Measurements from ENCODE around the gene RND2. TPM values are rescaled to one million over a fixed set of nuclear protein-coding genes. Genes with fewer than 3 reads are reported as not detected.
A peak's percentile ranks its signal among the peaks of the same experiment; 100 is the strongest.

RND2 gene
- total and polyA plus RNA-seq, 2 of the 13 experiments (the other 11 are each of a cell fraction or from before 2014, with no cell fraction given) = 0.05 to 0.11 TPM

GRCh38 chr17:42979511-42980273, 45.3 kb upstream of the RND2 start, which contains the start of gene PTGES3L (continued):
- no peak for TF ChIP-seq CHCHD3 (CRISPR knock-in tag; IDR thresholded peaks at IDR 0.05)
- no peak for TF ChIP-seq MLLT10 (CRISPR knock-in tag; IDR thresholded peaks at IDR 0.05)
- TF ChIP-seq TRAFD1 (CRISPR knock-in tag; IDR thresholded peaks at IDR 0.05; ENCODE audit: borderline replicate concordance) = no peak; the same call in 1 of the 2 replicates
- no peak for TF ChIP-seq SAP130 (CRISPR knock-in tag; IDR thresholded peaks at IDR 0.05; ENCODE audit: low read depth)
- no peak for TF ChIP-seq KDM1A (CRISPR knock-in tag; IDR thresholded peaks at IDR 0.05)
- TF ChIP-seq KDM6A (CRISPR knock-in tag; IDR thresholded peaks at IDR 0.05; ENCODE audit: low read depth) = no peak
- TF ChIP-seq ZFAT (CRISPR knock-in tag; conservative IDR thresholded peaks at IDR 0.05) = no peak
- no peak for TF ChIP-seq ZNF510 (CRISPR knock-in tag; IDR thresholded peaks at IDR 0.05; ENCODE audit: low read depth)
- no peak for TF ChIP-seq SP5 (CRISPR knock-in tag; IDR thresholded peaks at IDR 0.05; ENCODE audit: borderline replicate concordance, low read depth)
- TF ChIP-seq ZNF563 (CRISPR knock-in tag; IDR thresholded peaks at IDR 0.05) = no peak
- no peak for TF ChIP-seq ZFYVE20 (CRISPR knock-in tag; IDR thresholded peaks at IDR 0.05; ENCODE audit: borderline replicate concordance, low read depth)
- TF ChIP-seq ZBTB38 (CRISPR knock-in tag; IDR thresholded peaks at IDR 0.05) = peak; percentile 94
- TF ChIP-seq DNMT1 (CRISPR knock-in tag; IDR thresholded peaks at IDR 0.05) = no peak; the same call in none of the 2 replicates
- no peak for TF ChIP-seq ZNF598 (CRISPR knock-in tag; IDR thresholded peaks at IDR 0.05; ENCODE audit: borderline replicate concordance)
- TF ChIP-seq, protein P1, sequence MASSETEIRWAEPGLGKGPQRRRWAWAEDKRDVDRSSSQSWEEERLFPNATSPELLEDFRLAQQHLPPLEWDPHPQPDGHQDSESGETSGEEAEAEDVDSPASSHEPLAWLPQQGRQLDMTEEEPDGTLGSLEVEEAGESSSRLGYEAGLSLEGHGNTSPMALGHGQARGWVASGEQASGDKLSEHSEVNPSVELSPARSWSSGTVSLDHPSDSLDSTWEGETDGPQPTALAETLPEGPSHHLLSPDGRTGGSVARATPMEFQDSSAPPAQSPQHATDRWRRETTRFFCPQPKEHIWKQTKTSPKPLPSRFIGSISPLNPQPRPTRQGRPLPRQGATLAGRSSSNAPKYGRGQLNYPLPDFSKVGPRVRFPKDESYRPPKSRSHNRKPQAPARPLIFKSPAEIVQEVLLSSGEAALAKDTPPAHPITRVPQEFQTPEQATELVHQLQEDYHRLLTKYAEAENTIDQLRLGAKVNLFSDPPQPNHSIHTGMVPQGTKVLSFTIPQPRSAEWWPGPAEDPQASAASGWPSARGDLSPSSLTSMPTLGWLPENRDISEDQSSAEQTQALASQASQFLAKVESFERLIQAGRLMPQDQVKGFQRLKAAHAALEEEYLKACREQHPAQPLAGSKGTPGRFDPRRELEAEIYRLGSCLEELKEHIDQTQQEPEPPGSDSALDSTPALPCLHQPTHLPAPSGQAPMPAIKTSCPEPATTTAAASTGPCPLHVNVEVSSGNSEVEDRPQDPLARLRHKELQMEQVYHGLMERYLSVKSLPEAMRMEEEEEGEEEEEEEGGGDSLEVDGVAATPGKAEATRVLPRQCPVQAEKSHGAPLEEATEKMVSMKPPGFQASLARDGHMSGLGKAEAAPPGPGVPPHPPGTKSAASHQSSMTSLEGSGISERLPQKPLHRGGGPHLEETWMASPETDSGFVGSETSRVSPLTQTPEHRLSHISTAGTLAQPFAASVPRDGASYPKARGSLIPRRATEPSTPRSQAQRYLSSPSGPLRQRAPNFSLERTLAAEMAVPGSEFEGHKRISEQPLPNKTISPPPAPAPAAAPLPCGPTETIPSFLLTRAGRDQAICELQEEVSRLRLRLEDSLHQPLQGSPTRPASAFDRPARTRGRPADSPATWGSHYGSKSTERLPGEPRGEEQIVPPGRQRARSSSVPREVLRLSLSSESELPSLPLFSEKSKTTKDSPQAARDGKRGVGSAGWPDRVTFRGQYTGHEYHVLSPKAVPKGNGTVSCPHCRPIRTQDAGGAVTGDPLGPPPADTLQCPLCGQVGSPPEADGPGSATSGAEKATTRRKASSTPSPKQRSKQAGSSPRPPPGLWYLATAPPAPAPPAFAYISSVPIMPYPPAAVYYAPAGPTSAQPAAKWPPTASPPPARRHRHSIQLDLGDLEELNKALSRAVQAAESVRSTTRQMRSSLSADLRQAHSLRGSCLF (CRISPR knock-in tag; IDR thresholded peaks at IDR 0.05; ENCODE audit: borderline replicate concordance) = no peak
- no peak for TF ChIP-seq JUND (CRISPR knock-in tag; IDR thresholded peaks at IDR 0.05)
- no peak for TF ChIP-seq NFIB (CRISPR knock-in tag; IDR thresholded peaks at IDR 0.05; ENCODE audit: borderline replicate concordance)
- TF ChIP-seq ZNF33B (CRISPR knock-in tag; IDR thresholded peaks at IDR 0.05) = no peak
- no peak for TF ChIP-seq ZNF121 (CRISPR knock-in tag; IDR thresholded peaks at IDR 0.05)
- TF ChIP-seq HDAC6 (IDR thresholded peaks at IDR 0.05; ENCODE audit: low read depth, low read length) = no peak
- TF ChIP-seq ZNF879 (CRISPR knock-in tag; IDR thresholded peaks at IDR 0.05) = no peak; the same call in 1 of the 2 replicates
- TF ChIP-seq, protein P2, sequence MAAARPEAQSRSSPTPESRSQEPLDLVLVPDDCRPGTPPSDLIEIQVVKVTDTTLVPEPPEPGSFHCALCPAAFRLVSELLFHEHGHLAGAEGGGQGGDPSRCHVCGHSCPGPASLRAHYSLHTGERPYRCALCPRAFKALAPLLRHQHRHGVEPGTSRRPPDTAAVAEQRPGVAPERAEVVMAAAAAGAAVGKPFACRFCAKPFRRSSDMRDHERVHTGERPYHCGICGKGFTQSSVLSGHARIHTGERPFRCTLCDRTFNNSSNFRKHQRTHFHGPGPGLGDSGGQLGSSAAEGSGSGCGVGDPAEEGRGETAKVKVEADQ (CRISPR knock-in tag; IDR thresholded peaks at IDR 0.05; ENCODE audit: borderline replicate concordance) = no peak
- peak; percentile 94 for TF ChIP-seq ZNF263 (CRISPR knock-in tag; IDR thresholded peaks at IDR 0.05)
- no peak for TF ChIP-seq KAT2B (IDR thresholded peaks at IDR 0.05; ENCODE audit: borderline replicate concordance, low read depth, low read length)

Data from HepG2 (cell line).